ENCODE results near the gene MITF.

MITF gene

DNA sequence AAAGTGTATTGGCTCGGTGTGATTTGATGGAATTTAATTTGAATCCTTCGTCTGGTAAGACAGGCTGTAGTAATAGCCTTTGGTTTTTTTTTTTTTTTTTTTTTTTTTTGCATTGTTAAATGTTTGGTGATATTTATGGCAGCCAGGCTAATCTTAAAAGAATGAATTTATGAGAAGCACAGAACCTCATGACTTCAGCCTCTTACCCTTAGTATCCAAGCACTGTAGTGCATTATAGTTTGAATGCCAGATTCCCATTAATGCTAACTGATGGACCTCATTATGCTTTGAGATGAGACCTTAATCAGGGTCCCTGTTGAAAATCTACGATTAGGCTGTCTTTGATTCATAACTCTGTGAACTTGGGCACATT is 149.7 kb downstream of the MITF start:
- no peak for DNase-seq
- TF ChIP-seq, protein P1, sequence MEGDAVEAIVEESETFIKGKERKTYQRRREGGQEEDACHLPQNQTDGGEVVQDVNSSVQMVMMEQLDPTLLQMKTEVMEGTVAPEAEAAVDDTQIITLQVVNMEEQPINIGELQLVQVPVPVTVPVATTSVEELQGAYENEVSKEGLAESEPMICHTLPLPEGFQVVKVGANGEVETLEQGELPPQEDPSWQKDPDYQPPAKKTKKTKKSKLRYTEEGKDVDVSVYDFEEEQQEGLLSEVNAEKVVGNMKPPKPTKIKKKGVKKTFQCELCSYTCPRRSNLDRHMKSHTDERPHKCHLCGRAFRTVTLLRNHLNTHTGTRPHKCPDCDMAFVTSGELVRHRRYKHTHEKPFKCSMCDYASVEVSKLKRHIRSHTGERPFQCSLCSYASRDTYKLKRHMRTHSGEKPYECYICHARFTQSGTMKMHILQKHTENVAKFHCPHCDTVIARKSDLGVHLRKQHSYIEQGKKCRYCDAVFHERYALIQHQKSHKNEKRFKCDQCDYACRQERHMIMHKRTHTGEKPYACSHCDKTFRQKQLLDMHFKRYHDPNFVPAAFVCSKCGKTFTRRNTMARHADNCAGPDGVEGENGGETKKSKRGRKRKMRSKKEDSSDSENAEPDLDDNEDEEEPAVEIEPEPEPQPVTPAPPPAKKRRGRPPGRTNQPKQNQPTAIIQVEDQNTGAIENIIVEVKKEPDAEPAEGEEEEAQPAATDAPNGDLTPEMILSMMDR (IDR thresholded peaks at IDR 0.05; ENCODE audit: low read depth, low read length), result no peak
- H3K36me3 ChIP-seq, result no peaks in the 10 kb centered on the region
- no peaks in the 10 kb centered on the region for H3K27me3 ChIP-seq
- no peaks in the 10 kb centered on the region for H3K4me1 ChIP-seq
- H3K9me3 ChIP-seq, result no peaks in the 10 kb centered on the region
- no peak overlapping the region for H3K4me3 ChIP-seq (ENCODE audit: low read depth, low read length)

DNA sequence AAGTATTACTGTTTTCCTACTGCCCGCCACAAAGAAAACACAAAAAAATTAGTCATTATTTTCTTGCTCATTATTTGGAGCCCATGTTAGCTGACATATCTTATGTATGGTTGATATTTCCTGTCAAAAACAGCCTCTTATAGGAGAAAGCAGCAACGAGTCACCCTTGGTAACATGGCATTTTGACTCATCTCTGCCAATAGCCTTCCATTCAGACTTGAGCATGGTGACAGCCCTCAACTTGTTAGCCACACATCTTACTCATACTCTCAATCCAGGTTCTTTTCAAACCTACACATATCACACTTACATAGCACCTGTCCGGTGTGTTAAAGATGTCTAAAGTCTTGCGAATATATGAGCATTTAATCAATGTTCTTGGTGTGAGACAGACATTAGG is 150.8 kb downstream of the MITF start:
- Histone ChIP-seq H3K36me3 (no peaks in the 10 kb centered on the region), H3K4me1 (no peaks in the 10 kb centered on the region), H3K4me3 (ENCODE audit: low read depth, low read length) (no peak overlapping the region), H3K9me3 (no peaks in the 10 kb centered on the region), H3K27me3 (no peaks in the 10 kb centered on the region)
- no peak for DNase-seq
- TF ChIP-seq, protein P1 (IDR thresholded peaks at IDR 0.05; ENCODE audit: low read depth, low read length), result no peak

DNA sequence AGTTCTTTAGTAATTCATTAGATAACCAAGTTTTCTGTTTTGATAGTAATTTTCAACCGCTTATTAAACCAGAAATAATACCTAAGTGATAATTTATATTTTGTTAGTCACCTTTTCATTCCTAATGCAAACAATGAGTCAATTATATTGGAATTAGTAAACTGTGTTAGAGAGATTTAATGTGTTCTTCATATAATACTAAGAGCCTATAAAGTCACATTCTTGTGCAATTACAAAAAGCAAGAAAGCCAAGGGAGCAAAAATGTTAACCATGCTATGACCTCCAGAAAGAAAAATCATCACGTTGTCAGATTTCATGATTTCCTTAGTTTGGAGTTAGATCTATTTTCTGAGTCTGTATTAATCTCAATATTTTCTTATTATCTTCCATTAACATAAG is 151.4 kb downstream of the MITF start:
- DNase-seq, result no peak
- H3K9me3 ChIP-seq, result no peaks in the 10 kb centered on the region
- no peaks in the 10 kb centered on the region for H3K36me3 ChIP-seq
- no peaks in the 10 kb centered on the region for H3K27me3 ChIP-seq
- H3K4me3 ChIP-seq (ENCODE audit: low read depth, low read length), result no peak overlapping the region
- no peaks in the 10 kb centered on the region for H3K4me1 ChIP-seq
- TF ChIP-seq, protein P1 (IDR thresholded peaks at IDR 0.05; ENCODE audit: low read depth, low read length), result no peak

DNA sequence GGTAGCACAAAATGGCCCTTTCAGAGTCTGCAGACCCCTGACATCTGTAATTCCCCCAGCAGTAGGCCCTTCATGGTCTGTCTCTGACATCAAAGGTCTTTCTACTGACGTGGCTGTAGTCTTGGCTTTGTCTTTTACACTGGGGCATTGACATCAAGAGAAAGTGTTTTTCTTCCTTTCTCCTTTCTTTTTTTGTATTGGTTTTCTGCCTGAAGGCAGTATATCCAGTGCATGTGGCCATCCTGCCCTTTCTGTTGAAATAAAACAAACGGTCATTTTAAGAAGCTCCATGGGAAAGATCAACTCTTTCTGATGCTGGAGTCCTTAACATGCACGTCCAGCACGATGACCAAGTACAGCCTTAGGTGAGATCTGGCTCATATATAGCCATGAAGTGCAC is 153.4 kb downstream of the MITF start:
- no peaks in the 10 kb centered on the region for H3K36me3 ChIP-seq
- H3K4me3 ChIP-seq (ENCODE audit: low read depth, low read length), result no peak overlapping the region
- H3K27me3 ChIP-seq, result no peaks in the 10 kb centered on the region
- no peaks in the 10 kb centered on the region for H3K4me1 ChIP-seq
- H3K9me3 ChIP-seq, result no peaks in the 10 kb centered on the region
- no peak for DNase-seq
- TF ChIP-seq, protein P1 (IDR thresholded peaks at IDR 0.05; ENCODE audit: low read depth, low read length), result no peak

DNA sequence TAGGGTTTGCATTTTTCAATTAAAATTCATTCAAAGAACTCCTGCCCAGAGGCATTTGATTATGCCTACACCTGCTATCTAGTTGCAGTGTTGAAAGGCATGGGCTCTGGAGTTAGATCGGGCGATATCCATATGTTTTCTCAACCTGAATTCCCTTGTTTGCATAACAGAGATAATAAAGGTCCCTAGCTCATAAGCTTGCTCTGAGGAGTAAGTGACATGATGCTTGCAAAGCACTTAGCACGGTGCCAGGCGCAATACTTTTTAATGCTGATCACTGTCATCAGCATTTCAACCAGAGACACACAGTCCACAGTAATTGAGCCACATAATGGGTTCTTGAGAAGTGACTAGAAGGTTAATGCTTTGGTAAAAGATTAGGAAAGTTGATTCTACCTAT is 154.0 kb downstream of the MITF start:
- Histone ChIP-seq H3K4me1 (no peaks in the 10 kb centered on the region), H3K4me3 (ENCODE audit: low read depth, low read length) (no peak overlapping the region), H3K36me3 (no peaks in the 10 kb centered on the region), H3K9me3 (no peaks in the 10 kb centered on the region), H3K27me3 (no peaks in the 10 kb centered on the region)
- TF ChIP-seq, protein P1 (IDR thresholded peaks at IDR 0.05; ENCODE audit: low read depth, low read length), result no peak
- DNase-seq, result no peak

DNA sequence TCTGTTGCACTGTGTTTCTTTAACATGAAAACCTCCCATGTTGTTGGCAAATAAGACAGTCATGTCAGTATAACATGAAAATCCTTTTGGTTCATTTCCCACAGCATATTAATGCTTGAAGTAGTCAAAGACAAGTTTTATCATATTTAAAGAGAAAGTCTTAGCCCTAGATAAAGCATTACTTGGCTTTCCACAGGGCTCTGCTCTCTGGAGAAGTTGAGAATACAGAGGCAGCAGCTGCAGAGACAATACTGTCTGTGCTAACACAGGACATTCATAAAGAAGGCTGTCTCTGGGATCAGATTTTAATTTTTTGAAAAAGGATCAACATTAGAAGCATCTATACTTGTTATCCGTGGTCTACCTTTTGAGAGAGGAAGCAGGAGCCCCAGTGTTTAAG is 156.8 kb downstream of the MITF start:
- Histone ChIP-seq H3K36me3 (no peaks in the 10 kb centered on the region), H3K27me3 (no peaks in the 10 kb centered on the region)

More for the DNA sequence above, 156.8 kb downstream of the MITF start:
- TF ChIP-seq, protein P1 (IDR thresholded peaks at IDR 0.05; ENCODE audit: low read depth, low read length), result no peak
- DNase-seq, result no peak
- no peak overlapping the region for H3K4me3 ChIP-seq (ENCODE audit: low read depth, low read length)
- no peaks in the 10 kb centered on the region for H3K9me3 ChIP-seq
- no peaks in the 10 kb centered on the region for H3K4me1 ChIP-seq

Measured in BE2C (cell line).